ENCODE results near the gene EOGT.
A peak's percentile ranks its signal among the peaks of the same experiment; 100 is the strongest.

The EOGT gene

DNA sequence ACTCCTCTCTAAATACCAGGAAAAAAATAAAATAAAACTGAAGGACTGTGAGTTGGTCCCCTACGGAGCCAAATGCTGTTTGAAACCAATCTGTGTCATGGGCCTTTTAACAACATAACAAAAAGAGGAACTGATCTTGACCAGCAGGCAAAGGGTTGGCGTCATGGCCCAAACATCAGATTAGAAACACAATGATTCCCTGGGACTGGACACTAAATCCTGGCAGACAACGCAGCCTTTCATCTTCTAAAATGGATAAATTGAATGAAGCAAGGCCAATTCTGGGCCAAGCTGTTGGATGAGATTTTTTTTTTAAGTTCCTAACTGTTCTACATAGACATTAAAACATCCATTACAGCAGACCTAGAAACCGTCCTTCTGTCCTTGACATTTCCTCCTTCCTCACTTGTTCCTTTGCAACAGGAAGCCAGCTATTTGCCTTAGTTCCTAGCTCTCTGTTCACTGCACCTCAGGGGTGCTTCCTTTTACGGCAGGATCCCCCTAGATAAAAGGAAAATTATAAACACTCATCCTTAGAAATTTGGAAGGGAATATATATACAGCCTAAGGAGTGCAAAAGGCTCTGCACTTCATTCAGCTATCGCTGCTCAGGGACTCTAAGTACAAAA is 59.6 kb downstream of the EOGT start:
- no peak overlapping the region for H3K4me3 ChIP-seq (ENCODE audit: low read depth, low read length)
- DNase-seq (ENCODE audit: low read depth), result peak; percentile 6
- TF ChIP-seq MYC (IDR thresholded peaks at IDR 0.05; ENCODE audit: low read depth, low read length), result no peak
- TF ChIP-seq MAX (IDR thresholded peaks at IDR 0.05; ENCODE audit: low read depth, low read length), result no peak
- no peak for TF ChIP-seq POLR2A (IDR thresholded peaks at IDR 0.05; ENCODE audit: extremely low read depth, insufficient read length)
- TF ChIP-seq, protein P1, sequence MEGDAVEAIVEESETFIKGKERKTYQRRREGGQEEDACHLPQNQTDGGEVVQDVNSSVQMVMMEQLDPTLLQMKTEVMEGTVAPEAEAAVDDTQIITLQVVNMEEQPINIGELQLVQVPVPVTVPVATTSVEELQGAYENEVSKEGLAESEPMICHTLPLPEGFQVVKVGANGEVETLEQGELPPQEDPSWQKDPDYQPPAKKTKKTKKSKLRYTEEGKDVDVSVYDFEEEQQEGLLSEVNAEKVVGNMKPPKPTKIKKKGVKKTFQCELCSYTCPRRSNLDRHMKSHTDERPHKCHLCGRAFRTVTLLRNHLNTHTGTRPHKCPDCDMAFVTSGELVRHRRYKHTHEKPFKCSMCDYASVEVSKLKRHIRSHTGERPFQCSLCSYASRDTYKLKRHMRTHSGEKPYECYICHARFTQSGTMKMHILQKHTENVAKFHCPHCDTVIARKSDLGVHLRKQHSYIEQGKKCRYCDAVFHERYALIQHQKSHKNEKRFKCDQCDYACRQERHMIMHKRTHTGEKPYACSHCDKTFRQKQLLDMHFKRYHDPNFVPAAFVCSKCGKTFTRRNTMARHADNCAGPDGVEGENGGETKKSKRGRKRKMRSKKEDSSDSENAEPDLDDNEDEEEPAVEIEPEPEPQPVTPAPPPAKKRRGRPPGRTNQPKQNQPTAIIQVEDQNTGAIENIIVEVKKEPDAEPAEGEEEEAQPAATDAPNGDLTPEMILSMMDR (IDR thresholded peaks at IDR 0.05; ENCODE audit: low read depth, low read length), result no peak

DNA sequence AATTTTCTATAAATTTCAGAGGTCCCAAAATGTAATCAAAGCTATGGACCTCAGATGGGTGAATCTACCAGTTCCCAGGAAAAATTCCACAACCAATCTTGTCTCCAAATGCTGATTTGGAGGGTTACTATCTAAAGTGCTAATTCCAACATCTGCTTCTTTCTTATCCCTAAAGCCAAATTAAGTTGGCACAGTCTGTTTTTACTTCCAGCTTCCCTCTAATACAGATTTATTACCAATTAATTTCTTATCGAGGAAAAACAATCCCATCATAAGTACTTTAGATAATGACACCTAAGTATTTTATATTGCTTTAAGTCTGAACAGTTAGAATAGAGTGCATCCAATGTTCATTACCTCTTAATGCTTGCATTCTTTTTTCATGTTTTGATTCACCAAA is 68.3 kb downstream of the EOGT start:
- DNase-seq (ENCODE audit: low read depth), result no peak
- H3K4me3 ChIP-seq (ENCODE audit: low read depth, low read length), result no peak overlapping the region
- TF ChIP-seq MAX (IDR thresholded peaks at IDR 0.05; ENCODE audit: low read depth, low read length) (no peak), POLR2A (IDR thresholded peaks at IDR 0.05; ENCODE audit: extremely low read depth, insufficient read length) (no peak), MYC (IDR thresholded peaks at IDR 0.05; ENCODE audit: low read depth, low read length) (no peak)
- TF ChIP-seq, protein P1 (IDR thresholded peaks at IDR 0.05; ENCODE audit: low read depth, low read length), result no peak

- no peak for DNase-seq (ENCODE audit: low read depth)
- H3K4me3 ChIP-seq (ENCODE audit: low read depth, low read length), result no peak overlapping the region
- TF ChIP-seq MAX (IDR thresholded peaks at IDR 0.05; ENCODE audit: low read depth, low read length) (no peak), POLR2A (IDR thresholded peaks at IDR 0.05; ENCODE audit: extremely low read depth, insufficient read length) (no peak)
- TF ChIP-seq, protein P1 (IDR thresholded peaks at IDR 0.05; ENCODE audit: low read depth, low read length), result no peak
Measured at GRCh38 chr3:68943753-68944500, 69.6 kb downstream of the EOGT start.

GRCh38 chr3:68941055-68941454 is 72.4 kb downstream of the EOGT start:
- DNase-seq (ENCODE audit: low read depth), result no peak
- no peak for TF ChIP-seq MAX (IDR thresholded peaks at IDR 0.05; ENCODE audit: low read depth, low read length)
- TF ChIP-seq MYC (IDR thresholded peaks at IDR 0.05; ENCODE audit: low read depth, low read length), result no peak
- TF ChIP-seq, protein P1 (IDR thresholded peaks at IDR 0.05; ENCODE audit: low read depth, low read length), result no peak
- no peak for TF ChIP-seq POLR2A (IDR thresholded peaks at IDR 0.05; ENCODE audit: extremely low read depth, insufficient read length)
- H3K4me3 ChIP-seq (ENCODE audit: low read depth, low read length), result no peak overlapping the region

DNA sequence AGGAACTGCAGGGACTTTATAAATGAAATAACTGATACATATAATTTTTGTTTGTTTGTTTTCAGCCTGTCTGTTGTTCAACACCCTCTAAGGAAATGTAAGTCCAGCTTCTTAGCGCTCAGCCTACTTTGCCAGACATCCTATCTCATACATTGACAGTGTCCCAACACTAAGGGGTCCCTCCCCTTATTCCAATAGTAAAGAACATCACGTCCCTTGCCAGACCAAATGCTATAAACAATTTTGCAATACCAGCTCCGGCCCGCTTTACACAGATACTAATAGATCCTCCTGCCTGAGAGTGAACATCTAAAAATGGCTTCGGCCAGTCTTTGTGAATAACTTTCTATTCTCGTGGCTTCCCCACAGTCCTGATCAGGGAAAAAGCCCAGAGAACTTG is 76.6 kb downstream of the EOGT start:
- no peak for TF ChIP-seq MAX (IDR thresholded peaks at IDR 0.05; ENCODE audit: low read depth, low read length)
- TF ChIP-seq MYC (IDR thresholded peaks at IDR 0.05; ENCODE audit: low read depth, low read length), result no peak
- TF ChIP-seq, protein P1 (IDR thresholded peaks at IDR 0.05; ENCODE audit: low read depth, low read length), result no peak
- TF ChIP-seq POLR2A (IDR thresholded peaks at IDR 0.05; ENCODE audit: extremely low read depth, insufficient read length), result no peak
- DNase-seq (ENCODE audit: low read depth), result no peak
- H3K4me3 ChIP-seq (ENCODE audit: low read depth, low read length), result no peak overlapping the region
